SU-DHL-6 (cell line): Measurements from ENCODE around the gene HSDL1.

Experiments
- H2AFZ ChIP-seq: fragments of 200-600 bp; sonication (generic); 2 replicates; pipeline ENCODE4 v1.6.1; 2014; ENCODE audit warnings: low read depth, mild to moderate bottlenecking, moderate library complexity, mixed read lengths, antibody characterized with exemption, low read length; ENCODE audit not compliant: severe bottlenecking
- H3F3A ChIP-seq: fragments of 200-600 bp; shearing (Covaris generic); 2 replicates; pipeline ENCODE4 v1.6.0; 2016; ENCODE audit warnings: antibody characterized with exemption, mild to moderate bottlenecking; ENCODE audit not compliant: insufficient read depth
- H3K27ac ChIP-seq: fragments of 200-600 bp; sonication (generic); 2 replicates; pipeline ENCODE4 v1.5.1; 2016; ENCODE audit warnings: low read depth, mild to moderate bottlenecking, low read length, moderate library complexity, mixed read lengths
- H3K27me3 ChIP-seq: fragments of 200-600 bp; sonication (generic), shearing (Covaris generic); 2 replicates; pipeline ENCODE4 v1.6.0; 2014; ENCODE audit warnings: mild to moderate bottlenecking, low read length
- H3K36me3 ChIP-seq: fragments of 200-600 bp; sonication (generic); 2 replicates; pipeline ENCODE4 v1.6.1; 2014; ENCODE audit warnings: mild to moderate bottlenecking, low read length, mixed read lengths
- H3K4me2 ChIP-seq: fragments of 300-600, 200-600 bp; shearing (Covaris generic), sonication (generic); 2 replicates; pipeline ENCODE4 v1.6.0; 2014; ENCODE audit warnings: low read length, low read depth, mild to moderate bottlenecking; ENCODE audit not compliant: poor library complexity, severe bottlenecking
- H3K4me3 ChIP-seq: fragments of 200-600 bp; sonication (generic); 2 replicates; pipeline ENCODE4 v1.5.1; 2014; ENCODE audit warnings: antibody characterized with exemption, low read length, mild to moderate bottlenecking, mixed read lengths; ENCODE audit not compliant: insufficient read depth, poor library complexity, severe bottlenecking
- H3K79me2 ChIP-seq: fragments of 200-600 bp; sonication (generic); 2 replicates; pipeline ENCODE4 v1.6.1; 2014; ENCODE audit warnings: mild to moderate bottlenecking, low read length, moderate library complexity; ENCODE audit not compliant: insufficient read depth
- H3K9ac ChIP-seq: fragments of 200-600 bp; sonication (generic); 2 replicates; pipeline ENCODE4 v1.7.0; 2014; ENCODE audit warnings: mild to moderate bottlenecking, low read length
- H3K9me2 ChIP-seq: fragments of 200-600 bp; sonication (generic); replicated peaks from 2 replicates; pipeline ENCODE4 v1.6.1; 2014; ENCODE audit warnings: low read length; ENCODE audit not compliant: insufficient read depth
- H3K9me3 ChIP-seq: fragments of 200-600 bp; sonication (generic); 2 replicates; pipeline ENCODE4 v1.6.1; 2014; ENCODE audit warnings: low read length, mixed read lengths; ENCODE audit not compliant: insufficient read depth
- H4K20me1 ChIP-seq: fragments of 200-600 bp; sonication (generic); 2 replicates; pipeline ENCODE4 v1.6.1; 2014; ENCODE audit warnings: low read depth, mild to moderate bottlenecking, antibody characterized with exemption, low read length, moderate library complexity, mixed read lengths
- CTCF ChIP-seq: fragments of 200-600 bp; sonication (generic); IDR thresholded peaks from one replicate; pipeline ENCODE4 v1.5.1; 2017; ENCODE audit warnings: antibody characterized with exemption, mild to moderate bottlenecking, low read length, moderate library complexity; ENCODE audit not compliant: insufficient read depth, poor library complexity, severe bottlenecking
- EZH2phosphoT487 ChIP-seq: fragments of 200-600 bp; sonication (generic), shearing (Covaris generic); conservative IDR thresholded peaks from 2 replicates; pipeline ENCODE4 v1.6.1; 2018; ENCODE audit warnings: mild to moderate bottlenecking, antibody characterized with exemption, low read length, moderate library complexity, mixed read lengths

HSDL1 gene

GRCh38 chr16:84144859-84145639 lies at the start of gene HSDL1, which contains the start of gene DNAAF1:
Gene HSDL1 (minus strand): TSS chr16:84145177. CDS start chr16:84131321, 13,856 bp downstream.
Gene DNAAF1 (plus strand): TSS chr16:84145308. CDS start chr16:84145441, 133 bp downstream.
- H3K9me3 ChIP-seq = no peaks in the 10 kb centered on the region
- H3K4me2 ChIP-seq = peak within 1 kb of the TSS; percentile 85
- peaks cover 5% of the 10 kb centered on the region; the same call in 1 of the 2 replicates for H3F3A ChIP-seq
- H3K79me2 ChIP-seq = peaks cover 22% of the 10 kb centered on the region; the same call in 1 of the 2 replicates
- peak within 1 kb of the TSS; percentile 71 for H2AFZ ChIP-seq
- no peaks in the 10 kb centered on the region for H3K27me3 ChIP-seq
- no peaks in the 10 kb centered on the region for H4K20me1 ChIP-seq
- H3K27ac ChIP-seq = peak within 1 kb of the TSS; percentile 47; the same call in 1 of the 2 replicates
- TF ChIP-seq EZH2phosphoT487 (no peak), CTCF (peak; percentile 30)
- H3K36me3 ChIP-seq = no peaks in the 10 kb centered on the region
- H3K9me2 ChIP-seq = no peaks in the 10 kb centered on the region
- H3K9ac ChIP-seq = peak within 1 kb of the TSS; percentile 80
- peak within 1 kb of the TSS; percentile 69 for H3K4me3 ChIP-seq

GRCh38 chr16:84194018-84194417 lies 49.0 kb upstream of the HSDL1 start:
- Histone ChIP-seq H2AFZ (no peak overlapping the region), H3K4me2 (no peak overlapping the region), H3K79me2 (no peaks in the 10 kb centered on the region), H4K20me1 (no peaks in the 10 kb centered on the region), H3K36me3 (no peaks in the 10 kb centered on the region), H3K9ac (no peak overlapping the region), H3K27ac (no peak overlapping the region), H3K9me3 (no peaks in the 10 kb centered on the region), H3K4me3 (no peak overlapping the region), H3F3A (no peaks in the 10 kb centered on the region), H3K9me2 (no peaks in the 10 kb centered on the region), H3K27me3 (no peaks in the 10 kb centered on the region)
- TF ChIP-seq CTCF (no peak), EZH2phosphoT487 (no peak)

GRCh38 chr16:84193480-84193879 lies 48.5 kb upstream of the HSDL1 start:
- no peaks in the 10 kb centered on the region for H3K79me2 ChIP-seq
- H3K27me3 ChIP-seq = no peaks in the 10 kb centered on the region
- TF ChIP-seq CTCF (no peak), EZH2phosphoT487 (no peak)
- H3K9ac ChIP-seq = no peak overlapping the region
- no peaks in the 10 kb centered on the region for H3K9me3 ChIP-seq
- no peak overlapping the region for H3K4me3 ChIP-seq
- no peaks in the 10 kb centered on the region for H3K9me2 ChIP-seq
- H3F3A ChIP-seq = no peaks in the 10 kb centered on the region
- H4K20me1 ChIP-seq = no peaks in the 10 kb centered on the region
- no peak overlapping the region for H3K27ac ChIP-seq
- no peak overlapping the region for H2AFZ ChIP-seq
- no peak overlapping the region for H3K4me2 ChIP-seq
- H3K36me3 ChIP-seq = no peaks in the 10 kb centered on the region
